ENCODE measurements around the gene PTPRN2. TPM values are rescaled to one million over a fixed set of nuclear protein-coding genes. Genes with fewer than 3 reads are reported as not detected.

Gene PTPRN2
- total RNA-seq, 1 experiment from 2014 or later = 2.1 TPM

- DNase-seq (ENCODE audit: low read depth, low spot score) (no peak), ATAC-seq (no peak)
- no TSS peak for BruUV-seq (replicated peaks)
- no peaks in the 10 kb centered on the region for H3K36me3 ChIP-seq (ENCODE audit: control insufficient read depth in 1 of 2, insufficient read depth in 2 of 2, low read length in 2 of 2)
- intact Hi-C loops (cut with micrococcal nuclease) = no loop called here
- no peak overlapping the region for H3K4me2 ChIP-seq (ENCODE audit: low read length)
- RAD21 ChIA-PET (ENCODE audit: low non-redundant PET in 1 of 2, low total read pairs in 2 of 2, uncharacterized antibody in 2 of 2, unreplicated experiment in 2 of 2) = no interaction called here
- no peaks in the 10 kb centered on the region for H3K79me2 ChIP-seq (ENCODE audit: insufficient read depth, low read length)
- no peaks in the 10 kb centered on the region for H3K27me3 ChIP-seq (ENCODE audit: insufficient read depth, low read length)
- no peaks in the 10 kb centered on the region for H3K9me2 ChIP-seq (ENCODE audit: insufficient read depth)
- TF ChIP-seq YY1 (IDR thresholded peaks at IDR 0.05; ENCODE audit: extremely low read depth, insufficient replicate concordance, low read depth, low read length) = no peak
- no peaks in the 10 kb centered on the region for H4K20me1 ChIP-seq (ENCODE audit: insufficient read depth)
- H2AFZ ChIP-seq (ENCODE audit: low read depth, low read length, poor library complexity, severe bottlenecking) = no peak overlapping the region
- no peak overlapping the region for H3K4me3 ChIP-seq (replicated peaks in 1 of 2; ENCODE audit: low read depth in 1 of 2, low read length in 2 of 2)
- H3K4me1 ChIP-seq (ENCODE audit: control insufficient read depth in 1 of 2, insufficient read depth in 2 of 2, low read length in 2 of 2) = no peaks in the 10 kb centered on the region
- no peaks in the 10 kb centered on the region for H3K9me3 ChIP-seq (ENCODE audit: control insufficient read depth in 1 of 2, insufficient read depth in 1 of 2, low read depth in 1 of 2, low read length in 2 of 2)
- CTCF ChIA-PET = no interaction called here
- H3K27ac ChIP-seq (ENCODE audit: low read depth, low read length) = no peak overlapping the region
- H3K9ac ChIP-seq (ENCODE audit: low read length) = no peak overlapping the region
- POLR2A ChIA-PET = no interaction called here
Observed at GRCh38 chr7:157577796-157578339, 1009.8 kb downstream of the PTPRN2 start.

DNA sequence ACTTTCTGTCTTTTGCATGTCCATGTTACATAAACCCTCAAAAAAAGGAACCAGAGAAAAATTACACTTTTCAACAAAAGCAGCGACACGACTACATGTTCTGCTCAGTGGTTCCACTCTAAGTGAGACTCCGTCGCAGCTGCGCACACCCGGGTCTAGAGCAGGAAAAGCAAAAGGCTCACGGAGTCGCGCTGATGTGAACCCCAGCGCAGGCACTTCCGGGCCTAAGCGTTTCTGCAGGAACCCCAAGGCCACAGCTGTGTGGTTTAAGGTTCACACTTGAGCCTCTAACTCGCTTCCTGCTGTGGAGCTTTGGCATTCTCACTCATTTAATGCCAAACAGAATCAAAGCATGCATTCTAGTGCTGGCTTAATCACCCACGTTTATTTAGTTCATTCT lies 1010.6 kb downstream of the PTPRN2 start:
- intact Hi-C loops (cut with micrococcal nuclease) = no loop called here
- Histone ChIP-seq H3K9ac (ENCODE audit: low read length) (no peak overlapping the region), H2AFZ (ENCODE audit: low read depth, low read length, poor library complexity, severe bottlenecking) (no peak overlapping the region), H3K27me3 (ENCODE audit: insufficient read depth, low read length) (no peaks in the 10 kb centered on the region), H3K36me3 (ENCODE audit: control insufficient read depth in 1 of 2, insufficient read depth in 2 of 2, low read length in 2 of 2) (no peaks in the 10 kb centered on the region), H4K20me1 (ENCODE audit: insufficient read depth) (no peaks in the 10 kb centered on the region), H3K79me2 (ENCODE audit: insufficient read depth, low read length) (no peaks in the 10 kb centered on the region), H3K4me3 (replicated peaks in 1 of 2; ENCODE audit: low read depth in 1 of 2, low read length in 2 of 2) (no peak overlapping the region), H3K27ac (ENCODE audit: low read depth, low read length) (no peak overlapping the region), H3K4me2 (ENCODE audit: low read length) (no peak overlapping the region), H3K9me2 (ENCODE audit: insufficient read depth) (no peaks in the 10 kb centered on the region), H3K9me3 (ENCODE audit: control insufficient read depth in 1 of 2, insufficient read depth in 1 of 2, low read depth in 1 of 2, low read length in 2 of 2) (no peaks in the 10 kb centered on the region), H3K4me1 (ENCODE audit: control insufficient read depth in 1 of 2, insufficient read depth in 2 of 2, low read length in 2 of 2) (no peaks in the 10 kb centered on the region)
- ChIA-PET RAD21 (ENCODE audit: low non-redundant PET in 1 of 2, low total read pairs in 2 of 2, uncharacterized antibody in 2 of 2, unreplicated experiment in 2 of 2) (no interaction called here), POLR2A (no interaction called here), CTCF (no interaction called here)
- DNase-seq (ENCODE audit: low read depth, low spot score) (no peak), ATAC-seq (no peak)
- TF ChIP-seq JUND (IDR thresholded peaks at IDR 0.05) = no peak
- BruUV-seq (replicated peaks) = no TSS peak

GRCh38 chr7:157576415-157576814 lies 1011.2 kb downstream of the PTPRN2 start:
- Histone ChIP-seq H3K9ac (ENCODE audit: low read length) (no peak overlapping the region), H2AFZ (ENCODE audit: low read depth, low read length, poor library complexity, severe bottlenecking) (no peak overlapping the region), H3K4me2 (ENCODE audit: low read length) (no peak overlapping the region), H3K4me3 (replicated peaks in 1 of 2; ENCODE audit: low read depth in 1 of 2, low read length in 2 of 2) (no peak overlapping the region), H3K4me1 (ENCODE audit: control insufficient read depth in 1 of 2, insufficient read depth in 2 of 2, low read length in 2 of 2) (no peaks in the 10 kb centered on the region), H3K9me2 (ENCODE audit: insufficient read depth) (no peaks in the 10 kb centered on the region), H3K27me3 (ENCODE audit: insufficient read depth, low read length) (no peaks in the 10 kb centered on the region), H3K27ac (ENCODE audit: low read depth, low read length) (no peak overlapping the region), H4K20me1 (ENCODE audit: insufficient read depth) (no peaks in the 10 kb centered on the region), H3K79me2 (ENCODE audit: insufficient read depth, low read length) (no peaks in the 10 kb centered on the region), H3K9me3 (ENCODE audit: control insufficient read depth in 1 of 2, insufficient read depth in 1 of 2, low read depth in 1 of 2, low read length in 2 of 2) (no peaks in the 10 kb centered on the region), H3K36me3 (ENCODE audit: control insufficient read depth in 1 of 2, insufficient read depth in 2 of 2, low read length in 2 of 2) (no peaks in the 10 kb centered on the region)
- ChIA-PET POLR2A (no interaction called here), RAD21 (ENCODE audit: low non-redundant PET in 1 of 2, low total read pairs in 2 of 2, uncharacterized antibody in 2 of 2, unreplicated experiment in 2 of 2) (no interaction called here), CTCF (no interaction called here)
- intact Hi-C loops (cut with micrococcal nuclease) = no loop called here
- DNase-seq (ENCODE audit: low read depth, low spot score) = no peak
- BruUV-seq (replicated peaks) = no TSS peak
- TF ChIP-seq TCF7L2 (IDR thresholded peaks at IDR 0.05; ENCODE audit: borderline replicate concordance, extremely low read depth, insufficient read depth, insufficient read length) = no peak
- no peak for ATAC-seq
